Neural cell (in vitro differentiated cells): Measurements from ENCODE around the gene GABPB1. TPM values are rescaled to one million over a fixed set of nuclear protein-coding genes. Genes with fewer than 3 reads are reported as not detected.

Experiments
- H2AFZ ChIP-seq: fragments of 200-600, 300-800 bp; sonication (generic), shearing (Covaris generic); 2 replicates; pipeline ENCODE4 v1.6.0; 2014; ENCODE audit warnings: low read depth, mild to moderate bottlenecking, antibody characterized with exemption, low read length, moderate library complexity
- H3F3A ChIP-seq: fragments of 200-600 bp; shearing (Covaris generic); 2 replicates; pipeline ENCODE4 v1.6.1; 2016; ENCODE audit warnings: mild to moderate bottlenecking, moderate library complexity, mixed read lengths, antibody characterized with exemption, low read length; ENCODE audit not compliant: insufficient read depth, poor library complexity, severe bottlenecking
- H3K27ac ChIP-seq: fragments of 200-600, 300-800 bp; sonication (generic), shearing (Covaris generic); 2 replicates; pipeline ENCODE4 v1.5.1; 2014; ENCODE audit warnings: mild to moderate bottlenecking, low read length, moderate library complexity
- H3K27me3 ChIP-seq: fragments of 300-800, 200-600 bp; sonication (generic), shearing (Covaris generic); 2 replicates; pipeline ENCODE4 v1.6.0; 2014; ENCODE audit warnings: mild to moderate bottlenecking, low read depth, low read length, moderate library complexity; ENCODE audit not compliant: insufficient read depth
- H3K36me3 ChIP-seq: fragments of 300-800, 200-600 bp; sonication (generic), shearing (Covaris generic); 2 replicates; pipeline ENCODE4 v1.5.1; 2014; ENCODE audit warnings: mild to moderate bottlenecking, antibody characterized with exemption, low read length, moderate library complexity; ENCODE audit not compliant: insufficient read depth
- H3K4me2 ChIP-seq: fragments of 300-800, 200-600 bp; sonication (generic), shearing (Covaris generic); 2 replicates; pipeline ENCODE4 v1.6.0; 2014; ENCODE audit warnings: mild to moderate bottlenecking, low read length
- H3K4me3 ChIP-seq: fragments of 300-800, 200-600 bp; sonication (generic), shearing (Covaris generic); 2 replicates; pipeline ENCODE4 v1.5.1; 2014; ENCODE audit warnings: mild to moderate bottlenecking, low read length, moderate library complexity
- H3K79me2 ChIP-seq: fragments of 200-600 bp; shearing (Covaris generic); replicated peaks from 2 replicates; pipeline ENCODE4 v1.6.0; 2014; ENCODE audit warnings: mild to moderate bottlenecking, low read length, moderate library complexity; ENCODE audit not compliant: insufficient read depth
- H3K9ac ChIP-seq: fragments of 300-800, 200-600 bp; sonication (generic), shearing (Covaris generic); 2 replicates; pipeline ENCODE4 v1.6.1; 2016; ENCODE audit warnings: mild to moderate bottlenecking, low read length, mixed read lengths
- H3K9me2 ChIP-seq: fragments of 200-600 bp; shearing (Covaris generic); 2 replicates; pipeline ENCODE4 v1.6.1; 2016; ENCODE audit warnings: mild to moderate bottlenecking, low read length, mixed read lengths; ENCODE audit not compliant: insufficient read depth
- H3K9me3 ChIP-seq: fragments of 200-600, 300-800 bp; sonication (generic), shearing (Covaris generic); 2 replicates; pipeline ENCODE4 v1.6.1; 2016; ENCODE audit warnings: mild to moderate bottlenecking, mixed run types, low read length, moderate library complexity, mixed read lengths
- H4K20me1 ChIP-seq: fragments of 200-600 bp; shearing (Covaris generic); 2 replicates; pipeline ENCODE4 v1.6.1; 2016; ENCODE audit warnings: mild to moderate bottlenecking, mixed run types; ENCODE audit not compliant: insufficient read depth
- CTCF ChIP-seq: fragments of 450-650 bp; IDR thresholded peaks from 2 replicates; pipeline ENCODE4 v1.5.1; 2014; ENCODE audit warnings: antibody characterized with exemption, mild to moderate bottlenecking, moderate library complexity; ENCODE audit not compliant: poor library complexity, severe bottlenecking
- EP300 ChIP-seq: fragments of 450-650 bp; conservative IDR thresholded peaks from 2 replicates; pipeline ENCODE4 v1.6.1; 2014; ENCODE audit warnings: antibody characterized with exemption, mild to moderate bottlenecking, moderate library complexity; ENCODE audit not compliant: poor library complexity, severe bottlenecking
- EZH2 ChIP-seq: fragments of 200-600, 300-800 bp; shearing (Covaris generic), sonication (generic); IDR thresholded peaks from 2 replicates; pipeline ENCODE4 v1.6.1; 2014; ENCODE audit warnings: antibody characterized with exemption, low read length, borderline replicate concordance, mild to moderate bottlenecking; ENCODE audit not compliant: insufficient read depth, poor library complexity, severe bottlenecking
- MXI1 ChIP-seq: fragments of 450-650 bp; conservative IDR thresholded peaks from 2 replicates; pipeline ENCODE4 v1.6.1; 2014; ENCODE audit warnings: antibody characterized with exemption, mild to moderate bottlenecking; ENCODE audit not compliant: poor library complexity, severe bottlenecking
- POLR2AphosphoS5 ChIP-seq: IDR thresholded peaks from 2 replicates; pipeline ENCODE4 v1.6.1; 2012
- RAD21 ChIP-seq: fragments of 450-650 bp; conservative IDR thresholded peaks from 2 replicates; pipeline ENCODE4 v1.6.1; 2014; ENCODE audit warnings: antibody characterized with exemption, mild to moderate bottlenecking, moderate library complexity
- SMC3 ChIP-seq: fragments of 450-650 bp; conservative IDR thresholded peaks from 2 replicates; pipeline ENCODE4 v1.6.1; 2014; ENCODE audit warnings: antibody characterized with exemption, mild to moderate bottlenecking, moderate library complexity; ENCODE audit not compliant: poor library complexity
- TAF1 ChIP-seq: IDR thresholded peaks from 2 replicates; pipeline ENCODE4 v1.6.1; 2012; ENCODE audit warnings: low read depth
- polyA plus RNA-seq: library from polyadenylated mRNA; depleted of rRNA; stranded (reverse); fragments of >200 nt; gene quantifications from 2 replicates; pipeline ENCODE4 v1.2.3, GENCODE V29; 2014
- TF ChIP-seq, protein P1 (sequence below): IDR thresholded peaks from 2 replicates; pipeline ENCODE4 v1.6.1; 2012; ENCODE audit warnings: borderline replicate concordance

GABPB1 gene
- polyA plus RNA-seq, 1 donor from 2014 or later: 34.1 TPM

DNA sequence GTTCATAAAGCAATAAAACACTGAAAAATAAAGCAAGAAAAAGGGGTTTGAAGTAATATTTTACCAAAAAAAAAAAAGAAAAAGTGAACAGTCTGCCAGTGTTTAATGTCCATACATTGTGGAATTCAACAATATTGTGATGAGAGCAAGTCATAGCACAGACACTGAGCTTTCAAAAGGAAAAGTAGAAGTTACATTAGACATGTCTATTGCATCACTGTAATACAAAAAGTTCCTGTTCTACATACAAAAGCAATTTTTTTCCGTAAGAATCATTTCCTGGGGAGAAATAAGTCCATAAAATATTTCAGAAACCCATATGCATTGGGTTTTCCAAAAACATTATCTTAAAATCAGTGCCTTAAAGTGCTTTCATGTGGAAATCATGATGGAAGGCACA, 77.6 kb downstream of the GABPB1 start:
- Histone ChIP-seq H3K79me2 (no peaks in the 10 kb centered on the region), H3K27me3 (no peaks in the 10 kb centered on the region), H3K36me3 (no peaks in the 10 kb centered on the region), H3K27ac (no peak overlapping the region), H3K9me2 (no peaks in the 10 kb centered on the region), H3F3A (no peaks in the 10 kb centered on the region), H3K4me2 (no peak overlapping the region), H4K20me1 (no peaks in the 10 kb centered on the region), H3K9ac (no peak overlapping the region), H3K9me3 (no peaks in the 10 kb centered on the region), H2AFZ (no peak overlapping the region), H3K4me3 (no peak overlapping the region)
- no peak for TF ChIP-seq MXI1
- no peak for TF ChIP-seq EZH2
- TF ChIP-seq SMC3: no peak
- TF ChIP-seq RAD21: no peak
- TF ChIP-seq, protein P1, sequence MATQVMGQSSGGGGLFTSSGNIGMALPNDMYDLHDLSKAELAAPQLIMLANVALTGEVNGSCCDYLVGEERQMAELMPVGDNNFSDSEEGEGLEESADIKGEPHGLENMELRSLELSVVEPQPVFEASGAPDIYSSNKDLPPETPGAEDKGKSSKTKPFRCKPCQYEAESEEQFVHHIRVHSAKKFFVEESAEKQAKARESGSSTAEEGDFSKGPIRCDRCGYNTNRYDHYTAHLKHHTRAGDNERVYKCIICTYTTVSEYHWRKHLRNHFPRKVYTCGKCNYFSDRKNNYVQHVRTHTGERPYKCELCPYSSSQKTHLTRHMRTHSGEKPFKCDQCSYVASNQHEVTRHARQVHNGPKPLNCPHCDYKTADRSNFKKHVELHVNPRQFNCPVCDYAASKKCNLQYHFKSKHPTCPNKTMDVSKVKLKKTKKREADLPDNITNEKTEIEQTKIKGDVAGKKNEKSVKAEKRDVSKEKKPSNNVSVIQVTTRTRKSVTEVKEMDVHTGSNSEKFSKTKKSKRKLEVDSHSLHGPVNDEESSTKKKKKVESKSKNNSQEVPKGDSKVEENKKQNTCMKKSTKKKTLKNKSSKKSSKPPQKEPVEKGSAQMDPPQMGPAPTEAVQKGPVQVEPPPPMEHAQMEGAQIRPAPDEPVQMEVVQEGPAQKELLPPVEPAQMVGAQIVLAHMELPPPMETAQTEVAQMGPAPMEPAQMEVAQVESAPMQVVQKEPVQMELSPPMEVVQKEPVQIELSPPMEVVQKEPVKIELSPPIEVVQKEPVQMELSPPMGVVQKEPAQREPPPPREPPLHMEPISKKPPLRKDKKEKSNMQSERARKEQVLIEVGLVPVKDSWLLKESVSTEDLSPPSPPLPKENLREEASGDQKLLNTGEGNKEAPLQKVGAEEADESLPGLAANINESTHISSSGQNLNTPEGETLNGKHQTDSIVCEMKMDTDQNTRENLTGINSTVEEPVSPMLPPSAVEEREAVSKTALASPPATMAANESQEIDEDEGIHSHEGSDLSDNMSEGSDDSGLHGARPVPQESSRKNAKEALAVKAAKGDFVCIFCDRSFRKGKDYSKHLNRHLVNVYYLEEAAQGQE: no peak
- no peak for TF ChIP-seq TAF1
- no peak for TF ChIP-seq POLR2AphosphoS5
- TF ChIP-seq CTCF: no peak
- TF ChIP-seq EP300: no peak

- no peaks in the 10 kb centered on the region for H3K9me2 ChIP-seq
- no peaks in the 10 kb centered on the region for H3K9me3 ChIP-seq
- no peaks in the 10 kb centered on the region for H4K20me1 ChIP-seq
These were observed 79.1 kb downstream of the GABPB1 start for GRCh38 chr15:50275908-50276307.

DNA sequence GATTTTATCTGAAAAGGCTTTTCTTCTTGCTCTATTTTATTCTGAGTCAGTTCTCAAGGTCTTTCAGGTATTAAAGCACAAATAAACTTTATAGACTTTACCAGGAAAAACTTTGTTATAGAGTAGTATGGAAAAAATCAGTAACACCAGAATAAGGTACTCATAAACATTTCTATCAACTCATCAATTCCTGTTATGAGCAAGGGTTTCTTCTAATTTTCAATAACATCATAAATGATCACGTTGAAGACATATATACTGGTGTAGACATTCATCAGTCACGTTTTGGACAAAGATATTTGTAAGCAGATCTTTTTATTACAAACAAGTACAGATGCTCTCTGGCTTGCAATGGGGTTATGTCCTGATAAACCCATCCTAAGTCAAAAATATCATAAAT, 79.9 kb downstream of the GABPB1 start:
- no peak overlapping the region for H3K4me3 ChIP-seq
- H3K36me3 ChIP-seq: no peaks in the 10 kb centered on the region

More at GRCh38 chr15:50275908-50276307, 79.1 kb downstream of the GABPB1 start:
- H3K9ac ChIP-seq: no peak overlapping the region
- no peaks in the 10 kb centered on the region for H3F3A ChIP-seq
- TF ChIP-seq SMC3: no peak
- H3K27ac ChIP-seq: no peak overlapping the region
- no peaks in the 10 kb centered on the region for H3K27me3 ChIP-seq
- no peak overlapping the region for H3K4me2 ChIP-seq
- H3K4me3 ChIP-seq: no peak overlapping the region
- H3K79me2 ChIP-seq: no peaks in the 10 kb centered on the region
- no peaks in the 10 kb centered on the region for H3K36me3 ChIP-seq
- H2AFZ ChIP-seq: no peak overlapping the region

More for the DNA sequence above, 79.9 kb downstream of the GABPB1 start:
- Histone ChIP-seq H3K4me2 (no peak overlapping the region), H3F3A (no peaks in the 10 kb centered on the region), H4K20me1 (no peaks in the 10 kb centered on the region), H3K27ac (no peak overlapping the region), H3K79me2 (no peaks in the 10 kb centered on the region), H3K9me2 (no peaks in the 10 kb centered on the region), H2AFZ (no peak overlapping the region), H3K9ac (no peak overlapping the region), H3K27me3 (no peaks in the 10 kb centered on the region), H3K9me3 (no peaks in the 10 kb centered on the region)
- TF ChIP-seq EZH2: no peak
- no peak for TF ChIP-seq MXI1
- TF ChIP-seq SMC3: no peak
- no peak for TF ChIP-seq EP300
- no peak for TF ChIP-seq POLR2AphosphoS5
- TF ChIP-seq, protein P1: no peak
- TF ChIP-seq CTCF: no peak
- no peak for TF ChIP-seq RAD21
- no peak for TF ChIP-seq TAF1
